B cell (primary cell): ENCODE measurements around the gene IL1RL2. TPM values are rescaled to one million over a fixed set of nuclear protein-coding genes. Genes with fewer than 3 reads are reported as not detected.
A peak's percentile ranks its signal among the peaks of the same experiment; 100 is the strongest.

Experiments used
- ATAC-seq: fragments of 200-7000 bp; cut with Tn5 transposase; one replicate; pipeline ENCODE4 v1.10.0; 2021; ENCODE audit warnings: low read depth, mild to moderate bottlenecking, moderate number of reproducible peaks, moderate library complexity
- CTCF ChIA-PET: fragments of 350-600 bp; sonication (Branson Sonifier 250); formaldehyde crosslinking; loops from one replicate; lab custom pipeline; 2021; ENCODE audit warnings: antibody characterized with exemption, inconsistent platforms; lab: Charles Lee
- POLR2A ChIA-PET: fragments of 350-600 bp; sonication (Branson Sonifier 250); formaldehyde crosslinking; loops from one replicate; lab custom pipeline; 2021; ENCODE audit warnings: antibody characterized with exemption; lab: Charles Lee
- DNase-seq: peaks from one replicate; pipeline ENCODE4 v3.0.0; 2013
- H2AFZ ChIP-seq: 2 replicates; pipeline ENCODE4 v1.6.1; 2012; ENCODE audit warnings: mild to moderate bottlenecking, low read depth, low read length; ENCODE audit not compliant: insufficient read depth, poor library complexity, severe bottlenecking
- H3K27ac ChIP-seq, 2 donors: 1 replicate in 1 of 2; 2 replicates in 1 of 2; pipeline ENCODE4 v1.5.1; 2012 to 2013; ENCODE audit warnings: low read length in 2 of 2, mild to moderate bottlenecking in 2 of 2, moderate library complexity in 1 of 2
- H3K27me3 ChIP-seq, 4 experiments: fragments of 200-600 bp in 1 of 4; sonication (generic) in 1 of 4; replicated peaks in 1 of 4; 1 replicate in 2 of 4; 2 replicates in 2 of 4; pipeline versions ENCODE4 v1.6.1 to v1.7.0; 2013 to 2016; ENCODE audit warnings: low read length in 3 of 4, mild to moderate bottlenecking in 2 of 4, mixed read lengths in 1 of 4, moderate library complexity in 1 of 4; ENCODE audit not compliant: insufficient read depth in 4 of 4, control insufficient read depth in 3 of 4; ENCODE audit errors: control extremely low read depth in 1 of 4
- H3K36me3 ChIP-seq, 2 experiments: replicated peaks in 1 of 2; 1 replicate in 1 of 2; 2 replicates in 1 of 2; pipeline versions ENCODE4 v1.6.1 to v1.7.1; 2013; ENCODE audit warnings: low read length in 1 of 2; ENCODE audit not compliant: insufficient read depth in 2 of 2, control insufficient read depth in 1 of 2; ENCODE audit errors: control extremely low read depth in 1 of 2, extremely low read depth in 1 of 2
- H3K4me1 ChIP-seq, 2 donors: fragments of 200-600 bp in 1 of 2; sonication (generic) in 1 of 2; 1 replicate in 1 of 2; 2 replicates in 1 of 2; pipeline versions ENCODE4 v1.5.1 to v1.6.1; 2013 to 2017; ENCODE audit warnings: low read length in 2 of 2; ENCODE audit not compliant: control insufficient read depth in 2 of 2, insufficient read depth in 2 of 2
- H3K4me2 ChIP-seq: replicated peaks from 2 replicates; pipeline ENCODE3; 2012; ENCODE audit warnings: mild to moderate bottlenecking, low read depth, low read length; ENCODE audit not compliant: poor library complexity, severe bottlenecking
- H3K4me3 ChIP-seq, 5 experiments: fragments of 200-600 bp in 1 of 5; sonication (generic) in 1 of 5; 1 replicate in 3 of 5; 2 replicates in 2 of 5; pipeline versions ENCODE4 v1.5.1 to v1.7.0; 2011 to 2016; ENCODE audit warnings: low read length in 4 of 5, mild to moderate bottlenecking in 4 of 5, low read depth in 2 of 5, control low read depth in 1 of 5, moderate library complexity in 1 of 5; ENCODE audit not compliant: insufficient read depth in 1 of 5; ENCODE audit errors: control extremely low read depth in 1 of 5, extremely low read depth in 1 of 5
- H3K79me2 ChIP-seq: fragments of 200-600 bp; sonication (generic); one replicate; pipeline ENCODE4 v1.6.0; 2016; ENCODE audit warnings: low read length; ENCODE audit not compliant: control insufficient read depth, insufficient read depth
- H3K9ac ChIP-seq: fragments of 200-600 bp; sonication (generic); 2 replicates; pipeline ENCODE4 v1.6.1; 2017; ENCODE audit warnings: mild to moderate bottlenecking, low read length, moderate library complexity
- H3K9me3 ChIP-seq, 3 donors: one replicate each; pipeline versions ENCODE4 v1.6.1 to v1.7.1; 2013; ENCODE audit warnings: low read length in 2 of 3; ENCODE audit not compliant: control insufficient read depth in 2 of 3, insufficient read depth in 1 of 3; ENCODE audit errors: control extremely low read depth in 1 of 3
- H4K20me1 ChIP-seq: 2 replicates; pipeline ENCODE4 v1.6.0; 2012; ENCODE audit warnings: mild to moderate bottlenecking, low read length; ENCODE audit not compliant: insufficient read depth, control insufficient read depth, poor library complexity, severe bottlenecking
- H3K27ac Mint-ChIP-seq: one replicate; pipeline ENCODE4 v1.8.0; 2021; ENCODE audit warnings: mixed read lengths
- H3K27me3 Mint-ChIP-seq: one replicate; pipeline ENCODE4 v1.8.0; 2021; ENCODE audit warnings: mixed read lengths
- H3K4me1 Mint-ChIP-seq: one replicate; pipeline ENCODE4 v1.8.0; 2021; ENCODE audit warnings: mixed read lengths
- H3K4me3 Mint-ChIP-seq: one replicate; pipeline ENCODE4 v1.8.0; 2021; ENCODE audit warnings: mixed read lengths
- H3K9me3 Mint-ChIP-seq: one replicate; pipeline ENCODE4 v1.8.0; 2022; ENCODE audit warnings: mixed read lengths; ENCODE audit not compliant: insufficient read depth
- CTCF ChIP-seq: fragments of 200-600 bp; IDR thresholded peaks from one replicate; pipeline ENCODE4 v1.8.0; 2022; ENCODE audit warnings: antibody characterized with exemption, mild to moderate bottlenecking
- EZH2 ChIP-seq: IDR thresholded peaks from 2 replicates; pipeline ENCODE4 v1.6.1; 2012; ENCODE audit warnings: borderline replicate concordance, low read depth, mild to moderate bottlenecking, moderate library complexity, low read length; ENCODE audit not compliant: insufficient read depth, poor library complexity, severe bottlenecking
- WGBS: methylation state at CpG from one replicate; pipeline ENCODE4 v1.1.5; 2013; ENCODE audit warnings: missing lambda C conversion rate; ENCODE audit not compliant: insufficient coverage; 5-methylcytosine and 5-hydroxymethylcytosine counted together
- intact Hi-C: fragments of 100-400 bp; cut with micrococcal nuclease; formaldehyde crosslinking; loops from one replicate; pipeline ENCODE4 v1.10.0; 2022
- polyA minus RNA-seq: library from RNA; depleted of rRNA, polyadenylated mRNA; stranded (reverse); fragments of >200 nt; gene quantifications from 2 replicates; pipeline ENCODE4 v1.2.3, GENCODE V29; 2012
- polyA plus RNA-seq: library from polyadenylated mRNA; depleted of rRNA; stranded (reverse); fragments of >200 nt; gene quantifications from 2 replicates; pipeline ENCODE4 v1.2.3, GENCODE V29; 2012
- total RNA-seq, 2 donors: library from RNA; stranded (reverse); fragments of 120-200 nt in 1 of 2; gene quantifications; 1 replicate in 1 of 2; 2 replicates in 1 of 2; pipeline versions ENCODE4 v1.2.3 to v1.2.4, GENCODE V29; 2013 to 2022

IL1RL2 gene
- total RNA-seq (not detected in 2 replicates), polyA plus RNA-seq (not detected in 2 replicates), polyA minus RNA-seq (not detected in 2 replicates)
- not detected for total RNA-seq (2013)

- Mint-ChIP-seq H3K9me3 (no peaks in the 10 kb centered on the region), H3K27me3 (peaks cover 41% of the 10 kb centered on the region), H3K4me1 (peaks cover 3% of the 10 kb centered on the region), H3K27ac (no peak within 1 kb of the TSS), H3K4me3 (peak within 1 kb of the TSS; percentile 50)
- no peak for TF ChIP-seq EZH2
- no peak for TF ChIP-seq CTCF
- peaks cover 0 to 13% (median 1%) of the 10 kb centered on the region in 3 donors for H3K9me3 ChIP-seq
- intact Hi-C loops, result no loop called here
- no peaks in the 10 kb centered on the region for H3K36me3 ChIP-seq
- ATAC-seq, result no peak
- H3K4me2 ChIP-seq, result peak within 1 kb of the TSS; percentile 52
- H2AFZ ChIP-seq, result peak within 1 kb of the TSS; percentile 58
- H3K27me3 ChIP-seq, result peaks cover 0 to 26% (median 17%) of the 10 kb centered on the region in 4 experiments
- peak within 1 kb of the TSS in 2 of 5 experiments; percentile 12 to 25 for H3K4me3 ChIP-seq
- H3K4me1 ChIP-seq, result peaks cover 3 to 7% of the 10 kb centered on the region in 2 donors
- ChIA-PET CTCF (no interaction called here), POLR2A (no interaction called here)
- DNase-seq, result no peak
- WGBS, result 79% methylated on average over 35 of the region's 36 CpGs
- no peaks in the 10 kb centered on the region for H4K20me1 ChIP-seq
- H3K9ac ChIP-seq, result no peak within 1 kb of the TSS
- H3K27ac ChIP-seq, result no peak within 1 kb of the TSS
- H3K79me2 ChIP-seq, result no peaks in the 10 kb centered on the region
Observed at GRCh38 chr2:102186791-102187495, at the start of gene IL1RL2. IL1RL2 (plus strand) TSS chr2:102187023; CDS start chr2:102187868, 845 bp downstream.

GRCh38 chr2:102137138-102137537, 49.7 kb upstream of the IL1RL2 start:
- no peaks in the 10 kb centered on the region for H3K36me3 ChIP-seq
- WGBS, result 67% methylated on average over 2 of the region's 2 CpGs
- intact Hi-C loops, result no loop called here
- peaks cover 28% of the 10 kb centered on the region for H3K27me3 Mint-ChIP-seq
- no peaks in the 10 kb centered on the region for H4K20me1 ChIP-seq
- H3K4me1 ChIP-seq, result no peaks in the 10 kb centered on the region
- H2AFZ ChIP-seq, result no peak overlapping the region
- no peak overlapping the region for H3K27ac ChIP-seq
- peaks cover 0 to under 1% (median 0%) of the 10 kb centered on the region in 3 donors for H3K9me3 ChIP-seq
- no peak overlapping the region for H3K4me3 Mint-ChIP-seq
- no peaks in the 10 kb centered on the region for H3K79me2 ChIP-seq
- H3K27me3 ChIP-seq, result peaks cover 0 to 7% (median 0%) of the 10 kb centered on the region in 4 experiments
- H3K4me2 ChIP-seq, result no peak overlapping the region
- TF ChIP-seq EZH2, result no peak
- no peak for TF ChIP-seq CTCF
- H3K9me3 Mint-ChIP-seq, result no peaks in the 10 kb centered on the region
- no peaks in the 10 kb centered on the region for H3K4me1 Mint-ChIP-seq
- H3K27ac Mint-ChIP-seq, result no peak overlapping the region
- H3K9ac ChIP-seq, result no peak overlapping the region
- ATAC-seq, result no peak
- H3K4me3 ChIP-seq, result no peak overlapping the region
- ChIA-PET POLR2A (no interaction called here), CTCF (no interaction called here)
- no peak for DNase-seq
